GM21717 (cell line): ENCODE measurements around the gene CFAP54.
"Not testable (repeated sequence)": the region's sequence is repeated elsewhere in the genome, so short reads cannot be mapped to it uniquely, and the experiment has no call there.

Experiments
- ATAC-seq: cut with Tn5 transposase; IDR thresholded peaks from one replicate; pipeline ENCODE4 v1.9.1; 2021; ENCODE audit warnings: mild to moderate bottlenecking, moderate library complexity; ENCODE audit not compliant: unreplicated experiment

Gene CFAP54

DNA sequence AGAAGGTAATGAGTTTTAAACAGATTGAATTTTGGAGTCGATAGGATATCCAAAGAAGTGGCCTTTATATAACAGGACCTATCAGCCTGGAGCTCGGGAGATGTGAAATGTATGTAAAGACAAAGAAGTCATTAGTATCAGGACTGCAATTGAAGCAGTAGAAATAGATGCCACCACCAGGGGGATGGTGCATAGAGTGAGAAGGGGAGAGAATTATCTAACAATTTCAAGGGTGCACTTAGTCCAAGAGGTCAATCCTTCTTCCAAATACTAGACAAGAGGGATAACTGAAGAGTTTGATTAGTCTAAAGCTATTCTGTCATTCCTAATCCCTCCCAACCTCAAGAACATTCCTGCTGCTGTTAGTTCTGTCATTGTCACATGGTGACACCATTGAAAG, 127.8 kb downstream of the CFAP54 start:
- ATAC-seq, result no peak

DNA sequence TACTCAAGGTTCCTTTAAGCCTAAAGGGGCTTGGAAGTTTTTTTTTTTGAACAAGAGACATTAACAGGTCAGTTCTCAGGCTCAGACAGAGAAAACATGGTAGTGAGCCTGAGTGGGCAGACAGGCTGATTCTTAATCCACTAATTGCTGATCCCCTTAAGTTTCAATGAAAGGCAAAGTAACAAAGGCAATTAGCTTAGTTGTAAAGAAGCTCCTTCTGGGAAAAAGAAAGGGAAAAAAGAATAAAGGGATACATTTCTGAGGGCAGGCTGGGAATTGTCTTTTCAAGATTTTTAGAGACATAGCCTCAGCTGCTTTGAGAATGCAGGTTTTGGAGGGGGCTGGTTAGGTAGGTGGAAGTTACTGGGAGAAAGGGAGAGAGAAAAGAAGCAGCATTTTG, 133.8 kb downstream of the CFAP54 start:
- no peak for ATAC-seq

DNA sequence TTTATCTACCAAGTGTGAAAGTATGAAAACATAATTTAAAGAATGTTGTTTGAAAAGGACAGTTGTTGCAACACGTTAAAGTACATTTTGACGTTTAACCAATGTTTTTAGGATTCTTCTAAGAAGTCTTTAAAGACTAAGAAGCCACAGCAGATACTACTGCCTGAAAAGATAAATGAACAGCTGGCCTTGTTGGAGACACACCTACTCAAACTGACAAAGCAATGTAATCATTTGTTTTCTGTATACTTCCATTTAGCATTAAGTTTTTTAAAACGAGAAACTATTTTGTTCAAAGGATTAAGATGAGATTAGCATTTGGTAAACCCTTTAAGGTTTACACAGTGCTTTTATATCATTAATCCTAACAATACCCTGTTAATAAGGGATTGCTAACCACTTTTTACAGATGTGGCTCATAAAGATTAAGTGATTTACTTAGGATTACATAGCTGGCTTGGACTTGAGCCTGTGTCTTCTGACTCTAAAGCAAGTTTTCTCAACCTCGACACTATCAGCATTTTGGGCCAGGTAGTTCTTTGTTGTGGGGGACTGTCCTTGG, 134.4 kb downstream of the CFAP54 start:
- ATAC-seq, result no peak

DNA sequence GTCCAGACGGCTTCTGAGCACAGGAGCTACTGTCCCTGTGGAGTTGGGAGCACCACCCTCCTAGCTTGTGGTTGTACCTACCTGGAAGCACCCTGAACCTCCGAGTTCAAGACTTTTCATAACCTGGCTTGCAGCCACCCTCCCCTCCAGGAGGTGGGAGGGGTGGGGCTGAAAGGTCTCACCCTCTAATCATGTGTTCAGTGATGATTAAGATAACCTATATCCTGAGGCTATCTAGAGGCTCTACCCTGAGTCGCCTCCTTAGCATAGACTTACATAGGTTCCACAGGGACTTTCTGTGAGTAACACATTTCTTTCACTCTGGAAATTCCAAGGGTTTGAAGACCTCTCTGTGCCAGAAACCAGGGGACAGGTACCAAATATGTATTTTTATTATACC, 146.5 kb downstream of the CFAP54 start:
- ATAC-seq, result no peak

DNA sequence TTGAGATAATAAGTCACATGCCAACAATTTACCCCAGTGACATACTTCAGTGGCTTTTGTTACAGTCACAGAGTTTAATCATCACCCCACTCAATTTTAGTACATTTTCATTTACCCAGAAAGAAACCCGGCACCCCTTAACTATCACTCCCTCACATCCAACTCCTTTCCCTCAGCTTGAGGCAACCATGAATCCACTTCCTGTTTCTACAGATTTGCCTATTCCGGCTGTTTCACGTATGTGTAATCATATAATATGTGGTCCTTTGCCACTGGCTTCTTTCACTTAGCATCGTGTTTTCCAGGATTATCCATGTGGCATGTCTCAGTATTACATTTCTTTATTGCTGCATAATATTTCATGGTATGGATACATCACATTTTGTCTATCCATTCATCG, 147.5 kb downstream of the CFAP54 start:
- no peak for ATAC-seq

DNA sequence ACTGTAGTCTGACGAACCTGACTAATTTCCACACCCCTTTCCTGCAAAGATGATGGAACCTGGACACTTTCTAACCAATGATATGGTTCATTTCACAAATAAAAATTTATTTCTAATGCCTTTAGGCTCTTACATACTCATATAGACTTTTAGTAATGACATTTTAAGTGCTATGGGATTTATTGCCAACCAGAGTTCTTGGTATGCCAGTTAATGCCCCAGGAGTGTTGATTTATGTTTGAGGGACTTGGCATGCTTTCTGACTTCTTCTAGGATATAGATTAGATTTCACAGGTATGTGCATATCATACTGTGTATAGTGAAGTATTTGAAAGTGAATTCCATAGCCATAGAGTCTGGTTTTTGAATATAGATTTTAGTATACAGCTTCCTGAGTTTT, 159.5 kb downstream of the CFAP54 start:
- ATAC-seq, result no peak

DNA sequence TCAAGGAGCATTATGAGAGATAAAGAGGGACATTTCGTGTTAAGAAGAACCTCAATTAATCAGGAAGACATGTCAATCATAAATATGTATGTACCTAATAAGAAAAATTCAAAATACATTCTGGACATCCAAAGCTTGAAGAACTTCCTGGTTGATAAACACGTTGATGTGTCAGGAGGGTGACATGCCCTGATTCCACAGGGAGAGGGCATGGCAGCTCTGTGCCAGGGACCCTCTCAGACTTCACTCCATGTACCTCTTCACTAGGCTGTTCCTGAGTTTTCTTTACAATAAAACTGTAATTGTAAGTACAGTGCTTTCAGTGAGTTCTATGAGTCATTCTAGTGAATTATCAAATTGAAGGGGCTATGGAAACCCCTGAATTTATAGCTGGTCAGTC, 163.5 kb downstream of the CFAP54 start:
- ATAC-seq, result no peak

DNA sequence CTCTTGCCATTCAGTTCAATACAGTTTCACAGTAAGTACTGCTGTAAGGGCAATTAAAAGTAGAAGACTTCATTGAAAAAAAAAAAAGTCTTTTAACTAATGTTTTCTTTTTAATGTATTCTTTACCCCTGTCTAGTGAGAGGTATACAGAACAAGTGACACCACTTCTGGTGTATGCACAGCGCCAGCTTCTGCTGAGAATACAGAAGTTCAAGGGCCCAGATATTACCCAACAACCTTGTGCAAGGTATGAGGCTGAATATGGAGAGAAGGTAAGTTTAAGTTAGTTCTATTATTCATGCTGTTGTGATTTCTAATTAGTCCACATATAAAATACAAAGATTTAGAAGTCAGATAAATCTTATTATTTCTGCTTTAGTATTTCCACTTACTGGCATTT, 168.7 kb downstream of the CFAP54 start:
- no peak for ATAC-seq

DNA sequence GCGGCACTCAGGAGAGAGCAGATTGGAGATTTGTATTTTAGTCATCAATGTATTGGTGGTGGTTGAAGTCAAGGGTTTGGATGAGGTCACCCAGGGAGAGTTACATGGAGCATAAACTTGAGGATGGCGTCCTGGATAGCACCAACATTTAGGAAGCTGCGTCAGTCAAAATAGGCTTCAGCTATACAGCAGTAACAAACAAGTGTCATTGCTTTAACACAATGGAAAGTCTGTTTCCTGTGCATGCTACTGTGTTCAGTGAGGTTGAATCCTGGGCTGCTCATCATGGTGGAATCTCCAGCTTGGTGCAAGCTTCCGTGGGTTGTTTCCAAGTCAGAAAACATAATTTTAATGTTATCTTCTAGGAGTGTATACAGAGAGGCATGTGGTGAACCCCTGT, 180.4 kb downstream of the CFAP54 start:
- ATAC-seq, result no peak

DNA sequence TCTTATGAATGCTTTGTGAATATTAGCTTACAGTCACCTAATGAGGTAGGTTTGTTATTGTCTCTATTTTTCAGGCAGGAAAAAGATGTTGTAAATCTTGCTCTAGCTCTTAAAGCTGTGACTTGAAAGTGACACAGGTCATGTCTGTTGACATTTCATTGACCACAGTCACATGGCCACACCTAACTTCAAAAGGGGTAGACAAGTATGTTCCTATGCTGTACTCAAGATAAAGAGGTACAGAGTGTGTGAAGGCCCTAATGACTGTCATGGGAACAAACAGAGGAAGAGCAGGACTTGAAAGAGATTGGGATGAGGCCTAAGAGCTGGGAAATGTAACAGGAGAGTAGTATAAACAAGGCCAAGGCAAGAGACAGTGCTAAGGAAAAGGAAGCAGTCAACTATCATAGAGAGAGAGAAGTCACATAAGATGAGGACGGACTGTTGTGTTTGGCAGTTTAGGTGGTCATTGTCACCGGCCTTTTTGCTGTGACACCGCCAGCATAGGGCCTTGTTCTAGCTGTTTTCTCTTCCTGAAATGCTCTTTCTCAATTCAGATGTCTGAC, 181.0 kb downstream of the CFAP54 start:
- no peak for ATAC-seq

DNA sequence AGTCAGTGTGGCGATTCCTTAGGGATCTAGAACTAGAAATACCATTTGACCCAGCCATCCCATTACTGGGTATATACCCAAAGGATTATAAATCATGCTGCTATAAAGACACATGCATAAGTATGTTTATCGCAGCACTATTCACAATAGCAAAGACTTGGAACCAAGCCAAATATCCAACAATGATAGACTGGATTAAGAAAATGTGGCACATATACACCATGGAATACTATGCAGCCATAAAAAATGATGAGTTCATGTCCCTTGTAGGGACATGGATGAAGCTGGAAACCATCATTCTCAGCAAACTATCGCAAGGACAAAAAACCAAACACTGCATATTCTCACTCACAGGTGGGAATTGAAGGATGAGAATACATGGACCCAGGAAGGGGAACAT, 186.1 kb downstream of the CFAP54 start:
- ATAC-seq, result not testable (repeated sequence)

DNA sequence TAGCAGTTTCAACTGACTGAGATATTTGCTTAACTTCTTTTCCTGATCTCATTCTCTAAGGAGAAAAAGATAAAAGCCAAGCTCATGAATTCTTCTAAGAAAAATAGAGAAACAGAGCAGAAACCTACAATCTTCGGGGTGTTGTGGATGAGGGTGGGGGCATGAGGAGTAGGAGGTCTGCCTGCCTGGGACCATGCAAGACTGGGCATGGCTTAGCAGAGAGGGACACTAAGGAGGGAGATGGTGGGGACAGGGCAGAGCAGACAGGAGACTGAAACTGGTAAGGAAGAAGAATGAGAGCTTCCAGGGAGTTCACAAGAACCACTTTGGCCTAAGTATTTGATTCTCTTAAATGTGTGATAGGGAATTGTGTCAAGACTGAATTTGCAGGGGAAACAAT, 188.0 kb downstream of the CFAP54 start:
- no peak for ATAC-seq

DNA sequence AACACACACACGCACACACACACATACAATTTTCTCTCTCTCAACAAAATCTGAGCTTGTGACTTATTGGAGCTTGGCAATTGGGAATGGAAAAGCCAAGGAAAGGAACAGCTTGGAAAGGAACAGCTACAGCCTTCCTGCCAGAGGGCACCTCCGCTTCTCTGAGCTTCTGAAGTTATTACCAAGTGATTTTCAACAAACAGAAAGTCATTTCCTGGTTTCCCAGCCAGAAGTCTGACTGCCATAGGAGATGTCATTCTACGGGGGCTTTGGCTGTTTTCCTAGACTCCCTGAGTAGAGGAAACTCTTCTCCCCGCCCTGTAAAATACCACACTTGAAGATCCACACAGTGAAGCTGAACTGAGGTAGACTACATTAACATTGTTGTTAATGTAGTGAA, 198.3 kb downstream of the CFAP54 start:
- no peak for ATAC-seq

DNA sequence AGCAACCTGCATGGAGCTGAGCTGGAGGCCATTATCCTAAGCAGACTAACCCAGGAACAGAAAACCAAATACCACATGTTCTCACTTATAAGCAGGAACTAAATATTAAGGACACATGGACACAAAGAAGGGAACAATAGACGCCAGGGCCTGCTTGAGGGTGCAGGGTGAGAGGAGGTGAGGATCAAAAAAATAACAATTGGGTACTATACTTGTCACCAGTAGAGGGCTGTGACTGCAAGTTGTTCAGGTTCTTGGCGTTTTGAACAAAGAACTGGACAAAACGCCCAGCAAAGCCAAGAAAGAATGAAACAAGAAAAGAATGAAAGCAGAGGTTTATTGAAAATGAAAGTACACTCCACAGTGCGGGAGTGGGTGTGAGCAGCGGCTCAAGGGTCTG, 209.1 kb downstream of the CFAP54 start:
- ATAC-seq, result no peak

DNA sequence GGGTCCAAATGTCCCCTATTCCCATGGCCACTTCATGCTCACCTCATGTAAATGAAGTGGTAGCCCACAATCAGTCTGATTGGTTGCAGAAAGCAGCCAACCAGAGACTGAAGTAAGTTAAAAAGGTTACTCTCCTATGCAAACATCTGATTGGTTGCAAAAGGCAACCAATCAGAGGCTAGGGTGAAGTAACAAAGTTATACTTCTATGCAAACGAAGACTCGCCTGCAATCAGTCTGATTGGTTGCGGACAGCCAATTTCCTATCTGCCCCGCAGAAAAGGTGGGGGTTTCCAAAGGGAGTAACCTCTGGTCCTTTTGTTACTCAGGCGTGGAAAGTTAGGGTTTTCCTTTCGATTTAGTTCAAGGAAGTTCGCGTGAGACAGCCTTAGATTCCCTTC, 209.6 kb downstream of the CFAP54 start:
- ATAC-seq, result no peak

DNA sequence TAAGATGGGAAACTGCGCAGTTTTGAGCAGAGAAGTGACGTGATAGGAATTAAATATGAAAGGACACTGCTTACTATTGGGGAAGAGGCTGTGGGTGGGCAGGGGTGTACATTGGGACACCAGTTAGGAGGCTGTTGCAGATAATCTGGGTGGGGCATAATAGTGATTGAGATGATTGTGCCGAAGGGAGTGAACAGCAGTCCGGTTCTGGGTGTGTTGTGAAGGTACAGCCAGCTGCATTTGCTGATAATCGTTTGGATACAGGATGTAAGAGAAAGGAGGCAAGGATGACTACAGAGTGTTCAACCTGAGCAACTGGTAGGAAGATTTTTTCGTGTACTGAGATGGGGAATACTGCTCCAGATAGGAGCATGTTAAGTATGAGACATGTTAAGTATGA, 212.5 kb downstream of the CFAP54 start:
- no peak for ATAC-seq

DNA sequence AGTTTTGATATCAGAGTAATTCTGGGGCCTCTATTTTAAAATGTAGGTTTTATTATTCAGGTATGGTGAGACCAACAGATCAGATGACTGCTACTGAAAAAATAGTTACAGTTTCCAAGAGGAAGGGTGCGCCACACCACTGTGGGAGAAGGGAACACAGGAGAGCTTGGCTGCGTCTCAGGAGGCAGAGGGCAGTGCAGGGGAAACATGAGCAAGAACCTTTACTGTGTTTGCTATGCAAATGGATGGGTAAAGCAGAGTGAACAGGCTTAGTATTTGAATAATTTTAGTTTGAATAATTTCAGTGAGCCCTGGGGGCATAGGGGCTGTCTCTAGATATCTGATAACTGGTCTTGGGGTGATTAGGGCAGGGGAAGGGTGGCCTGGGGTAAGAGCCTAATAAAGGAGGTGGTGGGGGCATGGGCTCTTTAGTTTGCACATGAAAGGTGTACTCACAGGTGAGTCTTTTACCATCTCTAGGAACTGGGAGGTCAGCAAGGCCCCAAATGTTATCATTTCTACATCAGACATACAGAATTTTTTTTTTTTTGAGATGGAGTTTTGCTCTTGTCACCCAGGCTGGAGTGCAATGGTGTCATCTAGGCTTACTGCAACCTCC, 220.9 kb downstream of the CFAP54 start:
- no peak for ATAC-seq

DNA sequence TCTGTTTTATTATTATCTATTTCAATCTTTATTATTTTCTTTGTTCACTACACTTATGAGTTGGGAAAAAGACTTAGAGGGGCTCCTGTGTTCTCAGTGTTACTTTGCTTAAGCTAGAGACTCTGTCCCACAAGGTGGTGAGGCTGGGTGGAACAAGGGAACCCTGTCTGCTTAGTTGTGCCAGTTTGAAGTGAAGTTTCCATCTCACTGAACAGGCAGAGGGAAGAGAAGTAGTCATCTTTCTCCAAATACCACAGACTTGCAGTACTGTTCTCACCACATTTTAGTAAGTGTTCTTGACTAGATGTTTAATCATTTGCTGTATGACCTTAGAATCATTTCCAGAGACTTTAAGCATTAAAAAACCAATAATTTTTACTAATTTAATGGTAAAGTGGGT, 222.0 kb downstream of the CFAP54 start:
- ATAC-seq, result no peak

DNA sequence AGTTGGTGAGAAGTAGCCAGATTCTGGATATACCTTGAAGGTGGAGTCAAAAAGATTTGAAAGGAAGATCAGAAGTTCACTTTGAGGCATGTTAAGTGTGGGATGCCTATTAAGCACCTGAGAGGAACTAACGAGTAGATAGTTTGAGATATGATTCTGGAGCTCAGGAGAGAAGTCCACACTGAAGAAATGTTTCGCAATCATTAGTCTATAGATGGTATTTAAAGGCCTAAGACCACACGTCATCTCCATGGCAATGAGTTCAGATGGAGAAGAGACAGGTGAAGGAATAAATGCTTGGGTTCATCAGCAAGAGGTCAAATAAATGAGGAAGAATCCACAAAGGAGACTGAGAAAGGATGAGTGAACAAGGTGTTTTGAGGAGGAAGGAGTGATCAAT, 224.8 kb downstream of the CFAP54 start:
- no peak for ATAC-seq

DNA sequence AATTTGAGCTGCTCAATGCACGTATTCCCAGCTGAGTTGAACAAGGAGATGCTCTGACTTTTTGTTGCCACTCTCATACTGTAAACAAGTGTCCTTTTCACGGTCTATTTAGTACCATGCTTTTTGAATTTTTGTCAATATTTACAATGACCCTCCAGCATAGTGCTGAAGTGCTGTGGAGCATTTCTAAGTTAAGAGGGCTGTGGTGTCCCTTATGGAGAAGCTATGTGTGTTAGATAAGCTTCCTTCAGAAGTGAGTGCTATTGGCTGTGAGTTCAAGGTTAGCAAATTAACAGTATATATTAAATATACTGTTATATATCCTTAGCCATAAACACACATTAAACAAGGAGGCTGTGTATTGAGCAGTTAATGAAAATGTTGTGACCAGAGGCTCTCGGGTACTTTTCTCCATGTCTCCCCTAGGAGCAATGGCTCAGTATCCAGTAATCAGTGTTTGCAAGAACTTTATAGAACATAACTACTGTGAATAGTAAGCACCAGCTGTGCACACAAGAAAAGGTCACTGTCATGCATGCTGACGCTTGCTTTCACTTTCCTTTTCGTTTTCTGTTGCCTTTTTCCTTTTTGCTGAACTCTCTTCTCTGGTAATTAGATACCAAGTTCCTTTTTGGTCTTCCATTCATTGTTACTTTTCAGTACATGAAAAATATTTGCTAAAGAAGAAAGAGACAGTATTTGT, 230.4 kb downstream of the CFAP54 start:
- peak; percentile 90 for ATAC-seq

DNA sequence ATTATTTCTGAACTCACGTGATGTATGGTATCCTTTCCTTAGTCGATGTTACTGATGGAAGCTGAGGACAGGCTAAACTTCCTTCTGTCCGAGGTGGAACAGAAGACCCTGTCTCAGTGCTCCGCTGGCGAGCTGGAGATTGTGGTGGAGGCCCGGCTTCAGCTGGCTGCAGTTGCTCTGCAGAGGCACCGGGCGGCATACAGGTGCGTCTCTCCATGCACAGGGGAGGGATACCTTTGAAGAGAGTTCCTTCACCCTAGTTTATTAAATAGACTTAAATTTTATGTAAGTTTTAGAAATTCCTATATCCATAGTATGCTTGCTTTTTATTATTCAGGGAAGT, 231.0 kb downstream of the CFAP54 start:
- ATAC-seq, result peak; percentile 78

DNA sequence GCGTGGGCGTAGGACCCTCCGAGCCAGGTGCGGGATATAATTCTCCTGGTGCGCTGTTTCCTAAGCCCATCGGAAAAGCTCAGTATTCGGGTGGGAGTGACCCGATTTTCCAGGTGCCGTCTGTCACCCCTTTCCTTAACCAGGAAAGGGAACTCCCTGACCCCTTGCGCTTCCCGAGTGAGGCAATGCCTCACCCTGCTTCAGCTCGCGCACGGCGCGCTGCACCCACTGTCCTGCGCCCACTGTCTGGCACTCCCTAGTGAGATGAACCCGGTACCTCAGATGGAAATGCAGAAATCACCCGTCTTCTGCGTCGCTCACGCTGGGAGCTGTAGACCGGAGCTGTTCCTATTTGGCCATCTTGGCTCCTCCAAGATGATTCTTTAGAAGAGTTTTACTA, 240.1 kb downstream of the CFAP54 start:
- not testable (repeated sequence) for ATAC-seq
